ENCODE data around the gene SAP30L.

DNA sequence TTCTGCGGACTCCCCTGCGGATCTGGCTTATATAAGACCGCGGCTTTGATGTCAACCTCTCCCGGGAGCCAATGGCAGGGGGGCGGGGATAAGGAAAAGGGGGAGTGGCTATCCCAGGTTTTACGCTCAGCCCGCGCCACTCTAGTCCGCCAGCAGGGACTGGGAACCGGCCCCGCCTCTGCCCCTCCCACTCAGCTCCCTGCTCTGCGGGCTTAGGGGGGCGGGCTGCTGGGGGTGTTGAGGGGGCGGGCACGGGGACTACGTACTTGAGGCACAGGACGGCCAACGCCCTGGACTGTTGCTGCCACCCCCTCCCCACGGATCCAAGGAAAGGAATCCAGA lies 32.4 kb downstream of the SAP30L start, which contains the start of gene HAND1:
- TF ChIP-seq CTCF (IDR thresholded peaks at IDR 0.05), result no peak
- no peak for TF ChIP-seq POLR2A (IDR thresholded peaks at IDR 0.05)
